ENCODE data around the gene ATP5F1D. TPM values are rescaled to one million over a fixed set of nuclear protein-coding genes. Genes with fewer than 3 reads are reported as not detected.

The ATP5F1D gene
- total RNA-seq: 30.1 TPM

GRCh38 chr19:1241417-1242095 lies at the start of gene ATP5F1D:
TSS of gene ATP5F1D (plus strand) at chr19:1241751. CDS start at chr19:1241851, 100 bp downstream.

DNA sequence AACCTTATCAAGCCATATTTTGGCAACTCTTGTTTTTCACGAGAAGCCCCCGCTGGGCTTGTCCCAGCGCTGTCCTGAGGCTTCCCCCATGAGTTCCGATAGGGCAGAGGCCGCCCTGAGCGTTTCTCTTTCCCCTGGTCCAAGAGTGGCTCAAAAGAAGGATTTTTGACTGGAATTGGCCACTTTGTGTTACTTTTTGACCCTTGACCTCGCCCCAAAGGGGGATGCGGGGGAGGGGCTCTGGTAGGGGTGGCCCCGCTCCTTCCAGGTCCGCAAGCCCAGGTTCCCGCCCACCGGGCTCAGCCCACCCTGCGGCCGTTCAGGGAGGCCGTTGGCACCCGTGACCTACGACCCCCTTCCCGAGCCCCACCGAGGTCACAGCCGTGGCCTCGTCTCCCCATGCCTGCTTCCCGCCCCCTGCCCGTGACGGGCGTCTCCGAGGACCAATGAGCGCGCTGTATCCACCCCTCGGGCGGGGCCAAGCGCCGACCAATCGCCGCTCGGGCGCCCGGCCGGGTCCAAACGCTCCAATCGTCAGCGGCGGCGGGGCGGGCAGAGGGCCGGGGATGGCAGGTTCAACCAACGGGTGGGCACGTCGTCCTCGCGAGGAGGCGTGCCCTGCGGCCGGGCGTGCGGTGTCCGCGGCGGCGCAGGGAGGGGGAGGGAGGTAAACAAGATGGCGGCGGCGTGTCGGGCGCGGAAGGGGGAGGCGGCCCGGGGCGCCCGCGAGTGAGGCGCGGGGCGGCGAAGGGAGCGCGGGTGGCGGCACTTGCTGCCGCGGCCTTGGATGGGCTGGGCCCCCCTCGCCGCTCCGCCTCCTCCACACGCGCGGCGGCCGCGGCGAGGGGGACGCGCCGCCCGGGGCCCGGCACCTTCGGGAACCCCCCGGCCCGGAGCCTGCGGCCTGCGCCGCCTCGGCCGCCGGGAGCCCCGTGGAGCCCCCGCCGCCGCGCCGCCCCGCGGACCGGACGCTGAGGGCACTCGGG lies 36.1 kb upstream of the ATP5F1D start, which contains the start of gene STK11:
Gene STK11, plus strand, starts transcription at position 665 of the 986 bp plus-strand sequence. CDS start 1,136 bp downstream, outside the sequence.

GRCh38 chr19:1237754-1238368 lies 3.7 kb upstream of the ATP5F1D start, which contains the start of gene CBARP:
TSS of gene CBARP (minus strand) at chr19:1238005. CDS start at chr19:1236100, 1,905 bp downstream.

DNA sequence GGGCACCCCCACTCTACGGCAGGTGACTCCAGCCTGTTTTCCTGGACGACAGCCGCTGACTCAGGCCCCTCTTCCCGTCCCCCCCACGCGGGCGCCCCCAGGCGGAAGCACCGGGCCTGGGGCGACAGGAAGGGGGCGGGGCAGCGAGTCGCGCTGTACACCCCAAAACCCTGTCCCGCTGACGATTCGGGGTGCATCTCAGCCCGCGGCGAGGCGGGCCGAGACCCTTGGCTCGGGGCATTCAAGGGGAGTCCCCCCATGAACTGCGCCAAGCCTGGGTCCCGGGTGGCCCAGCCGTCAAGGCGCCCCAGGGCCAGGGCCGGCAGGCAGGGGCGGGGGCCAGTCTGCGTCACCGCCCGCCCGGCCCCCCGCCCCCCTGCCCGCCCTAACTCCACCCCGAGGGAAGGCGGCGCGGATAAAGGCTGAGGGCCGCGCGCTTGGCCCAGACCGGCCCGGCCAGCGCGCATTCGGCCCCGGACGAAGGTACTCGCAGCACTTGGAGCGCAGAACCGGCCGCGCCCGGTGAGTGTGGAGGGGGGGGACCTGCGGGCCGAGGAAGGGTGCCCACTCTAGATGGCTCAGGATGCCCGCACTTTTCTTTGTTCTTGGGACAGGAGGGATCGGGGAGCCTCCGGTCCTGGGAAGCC lies 6.7 kb downstream of the ATP5F1D start, which contains the start of gene MIDN:
Gene MIDN, plus strand, starts transcription at position 445 of the 647 bp plus-strand sequence. CDS start 1,714 bp downstream, outside the sequence.

GRCh38 chr19:1269065-1269477 lies 27.5 kb downstream of the ATP5F1D start, which contains the start of gene CIRBP:
TSS of gene CIRBP (plus strand) at chr19:1269332. CDS start at chr19:1270934, 1,602 bp downstream.

GRCh38 chr19:1275260-1275975 lies 33.9 kb downstream of the ATP5F1D start, which contains the start of gene FAM174C:
TSS of gene FAM174C (plus strand) at chr19:1275530. CDS start at chr19:1275550, 20 bp downstream.

DNA sequence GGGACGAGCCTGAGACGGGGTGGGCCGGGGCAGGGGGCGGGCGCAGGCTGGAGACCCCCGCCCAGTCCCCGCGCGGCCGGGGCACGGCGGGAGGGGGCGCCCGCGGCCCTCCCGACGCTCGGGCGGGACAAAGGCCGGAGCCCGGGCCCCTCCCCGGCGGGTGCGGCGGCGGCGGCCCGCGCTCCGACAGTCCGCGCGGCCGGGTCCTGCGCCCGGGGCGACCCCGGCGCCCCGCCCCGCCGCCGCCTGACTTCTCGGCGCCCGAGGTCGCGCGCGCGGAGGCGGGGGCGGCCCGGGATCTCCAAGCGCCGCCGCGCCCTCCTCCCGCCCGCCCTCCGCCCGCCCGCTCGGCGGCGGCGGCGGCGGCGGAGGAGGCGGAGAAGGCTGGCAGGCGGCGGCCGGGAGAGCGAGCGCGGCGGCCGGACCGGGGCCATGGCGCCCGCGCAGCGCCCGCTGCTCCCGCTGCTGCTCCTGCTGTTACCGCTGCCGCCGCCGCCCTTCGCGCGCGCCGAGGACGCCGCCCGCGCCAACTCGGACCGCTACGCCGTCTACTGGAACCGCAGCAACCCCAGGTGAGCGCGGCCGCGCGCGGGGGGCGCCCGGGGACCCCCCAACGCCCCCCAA lies 44.3 kb downstream of the ATP5F1D start, which contains the start of gene EFNA2:
Gene EFNA2, plus strand, starts transcription at position 137 of the 624 bp plus-strand sequence. Its CDS starts 296 bp downstream, at position 433.

Other genes starting within 250 kb of the ATP5F1D start
- gene GRIN3B, start 241.3 kb upstream of the ATP5F1D start, total RNA-seq: not detected
- 103 TPM for gene TMEM259, start 220.6 kb upstream of the ATP5F1D start, total RNA-seq
- not detected for gene RNU6-2, start 220.2 kb upstream of the ATP5F1D start, total RNA-seq
- 60.9 TPM for gene CNN2, start 215.1 kb upstream of the ATP5F1D start, total RNA-seq
- gene ABCA7, start 201.6 kb upstream of the ATP5F1D start, total RNA-seq: 84.4 TPM
- 11.5 TPM for gene ARHGAP45, start 174.6 kb upstream of the ATP5F1D start, total RNA-seq
- 101 TPM for gene POLR2E, start 146.4 kb upstream of the ATP5F1D start, total RNA-seq
- gene GPX4, start 137.8 kb upstream of the ATP5F1D start, total RNA-seq: 157 TPM
- gene SBNO2, start 67.5 kb upstream of the ATP5F1D start, total RNA-seq: 17.3 TPM
- 58.2 TPM for gene STK11, start 36.0 kb upstream of the ATP5F1D start, total RNA-seq
- gene CBARP, start 3.7 kb upstream of the ATP5F1D start, total RNA-seq: 6.2 TPM
- gene MIDN, start 6.8 kb downstream of the ATP5F1D start, total RNA-seq: 48.5 TPM
- gene CIRBP, start 27.6 kb downstream of the ATP5F1D start, total RNA-seq: 961 TPM
- gene FAM174C, start 33.8 kb downstream of the ATP5F1D start, total RNA-seq: 14.2 TPM
- gene EFNA2, start 44.1 kb downstream of the ATP5F1D start, total RNA-seq: 12.1 TPM
- gene NDUFS7, start 142.2 kb downstream of the ATP5F1D start, total RNA-seq: 69.5 TPM
- gene GAMT, start 159.8 kb downstream of the ATP5F1D start, total RNA-seq: 26.2 TPM
- gene DAZAP1, start 165.8 kb downstream of the ATP5F1D start, total RNA-seq: 45.7 TPM
- 926 TPM for gene RPS15, start 196.6 kb downstream of the ATP5F1D start, total RNA-seq
- gene APC2, start 208.4 kb downstream of the ATP5F1D start, total RNA-seq: 112 TPM
- gene C19orf25, start 237.5 kb downstream of the ATP5F1D start, total RNA-seq: 30.6 TPM
- 8.0 TPM for gene PCSK4, start 248.6 kb downstream of the ATP5F1D start, total RNA-seq
- 20.6 TPM for gene REEP6, start 249.4 kb downstream of the ATP5F1D start, total RNA-seq

All from camera-type eye (tissue), 1 donor.